ENCODE data around the gene GFOD2. TPM values are rescaled to one million over a fixed set of nuclear protein-coding genes. Genes with fewer than 3 reads are reported as not detected.

The GFOD2 gene
- total RNA-seq, 4 donors from 2014 or later: 9.1 to 24.2 (median 20.8) TPM

DNA sequence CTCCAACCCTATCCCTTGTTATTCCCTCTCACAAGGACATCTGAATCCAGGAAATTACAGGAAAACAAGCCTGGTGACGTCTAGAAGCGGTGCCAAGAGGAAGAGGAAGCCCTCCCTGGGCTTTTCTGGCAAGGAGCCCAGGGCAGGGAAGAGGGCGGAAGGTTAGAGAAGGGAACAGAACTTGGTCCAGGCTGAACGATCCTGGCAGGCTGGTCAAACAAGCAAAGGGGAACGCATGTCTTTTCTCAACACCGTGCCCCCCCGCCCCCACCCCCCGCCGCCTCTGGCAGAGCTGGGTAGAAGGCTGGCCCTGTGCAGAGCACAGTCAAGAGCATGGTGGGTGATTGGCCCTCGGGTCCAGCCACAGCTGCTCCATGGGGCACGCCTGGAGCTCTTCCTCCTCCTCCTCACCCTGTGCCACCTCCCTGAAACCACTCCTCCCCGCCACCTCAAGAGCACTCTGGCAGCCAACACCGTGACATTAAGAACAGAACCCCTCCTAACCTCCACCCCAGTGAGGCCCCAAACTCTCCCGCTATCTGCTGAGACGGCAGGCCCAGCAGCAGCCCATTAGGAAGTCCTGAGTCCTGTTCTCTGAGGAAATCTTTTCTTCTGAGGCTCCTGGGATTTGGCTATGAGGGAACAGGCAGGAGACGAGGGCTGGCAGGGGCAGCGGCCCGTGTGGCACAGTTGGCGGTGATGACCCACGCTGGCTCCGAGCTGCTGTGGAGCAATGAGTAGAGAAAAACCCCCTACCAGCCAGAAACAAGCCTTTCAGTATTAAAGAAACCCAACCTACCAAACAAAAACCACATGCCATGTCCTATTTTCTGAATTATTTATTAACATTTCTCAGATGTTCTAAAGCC is 45.2 kb downstream of the GFOD2 start:
- Histone ChIP-seq H3K4me1 (peaks cover 25 to 44% (median 32%) of the 10 kb centered on the region in 4 donors), H3K9me3 (no peaks in the 10 kb centered on the region), H3K36me3 (peaks cover 0 to 14% (median 10%) of the 10 kb centered on the region in 4 donors), H3K4me3 (no peak overlapping the region), H3K27me3 (no peaks in the 10 kb centered on the region), H3K27ac (replicated peaks in 1 of 4) (peak overlapping the region; percentile 44 to 80 (median 64))
- intact Hi-C loops (cut with DNase I): no loop called here
- TF ChIP-seq POLR2A (IDR thresholded peaks at IDR 0.05; ENCODE audit: low read depth) (no peak), POLR2AphosphoS5 (IDR thresholded peaks at IDR 0.05) (peak; percentile 41 to 50), EP300 (IDR thresholded peaks at IDR 0.05) (no peak)
- WGBS: 62% methylated on average over 15 of the region's 21 CpGs
- no peak for DNase-seq (ENCODE audit: extremely low spot score)

DNA sequence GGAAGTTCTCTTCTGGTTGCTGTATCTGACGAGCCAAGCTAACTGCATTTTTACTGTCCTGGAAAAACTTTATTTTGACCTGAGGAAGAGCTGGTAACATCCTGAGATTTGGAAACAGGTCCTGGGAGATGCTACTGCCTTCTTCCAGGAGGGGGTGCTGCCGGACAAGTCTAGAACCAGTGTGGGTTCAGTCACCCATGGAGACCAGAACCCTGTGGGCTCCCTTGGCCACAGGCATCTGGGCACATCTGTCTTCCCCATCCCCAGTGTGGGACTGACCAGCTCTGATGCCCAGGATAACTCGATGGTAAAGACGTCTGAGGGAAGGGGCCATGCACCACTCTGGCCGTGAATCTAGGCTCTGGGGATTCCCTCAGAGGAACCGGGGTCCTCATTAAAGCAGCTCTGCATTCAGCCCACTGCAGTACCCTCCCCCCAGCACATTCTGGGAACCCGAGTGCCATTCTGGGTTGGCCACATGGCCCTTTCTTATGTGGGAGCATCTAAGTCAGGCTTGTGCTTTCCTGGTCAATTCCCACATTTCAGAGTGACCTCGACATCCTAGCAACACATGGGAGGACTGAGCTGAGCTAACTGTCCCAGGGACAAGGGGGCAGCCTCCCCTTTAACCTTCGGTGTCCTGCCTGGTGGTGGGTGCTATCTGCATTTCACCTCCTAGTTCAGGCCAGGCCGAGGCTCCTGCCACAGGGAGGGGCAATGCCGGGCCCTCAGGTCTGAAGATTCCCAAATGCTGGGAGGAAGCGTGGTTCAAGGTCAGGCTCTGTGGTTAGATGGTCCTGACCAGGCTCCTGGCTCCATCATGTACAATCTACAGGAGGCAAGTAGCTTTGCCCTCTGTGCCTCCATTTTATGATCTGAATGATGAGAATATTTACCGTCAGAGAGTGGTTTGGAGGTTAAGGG is 46.1 kb downstream of the GFOD2 start:
- Histone ChIP-seq H3K9me3 (no peaks in the 10 kb centered on the region), H3K36me3 (peaks cover 0 to 14% (median 10%) of the 10 kb centered on the region in 4 donors), H3K27ac (replicated peaks in 1 of 4) (peak overlapping the region; percentile 44 to 80 (median 64)), H3K27me3 (no peaks in the 10 kb centered on the region), H3K4me3 (no peak overlapping the region), H3K4me1 (peaks cover 30 to 48% (median 32%) of the 10 kb centered on the region in 4 donors)
- WGBS: 50% methylated on average over 13 of the region's 13 CpGs
- no peak for TF ChIP-seq POLR2A (IDR thresholded peaks at IDR 0.05; ENCODE audit: low read depth)
- TF ChIP-seq, protein P1, sequence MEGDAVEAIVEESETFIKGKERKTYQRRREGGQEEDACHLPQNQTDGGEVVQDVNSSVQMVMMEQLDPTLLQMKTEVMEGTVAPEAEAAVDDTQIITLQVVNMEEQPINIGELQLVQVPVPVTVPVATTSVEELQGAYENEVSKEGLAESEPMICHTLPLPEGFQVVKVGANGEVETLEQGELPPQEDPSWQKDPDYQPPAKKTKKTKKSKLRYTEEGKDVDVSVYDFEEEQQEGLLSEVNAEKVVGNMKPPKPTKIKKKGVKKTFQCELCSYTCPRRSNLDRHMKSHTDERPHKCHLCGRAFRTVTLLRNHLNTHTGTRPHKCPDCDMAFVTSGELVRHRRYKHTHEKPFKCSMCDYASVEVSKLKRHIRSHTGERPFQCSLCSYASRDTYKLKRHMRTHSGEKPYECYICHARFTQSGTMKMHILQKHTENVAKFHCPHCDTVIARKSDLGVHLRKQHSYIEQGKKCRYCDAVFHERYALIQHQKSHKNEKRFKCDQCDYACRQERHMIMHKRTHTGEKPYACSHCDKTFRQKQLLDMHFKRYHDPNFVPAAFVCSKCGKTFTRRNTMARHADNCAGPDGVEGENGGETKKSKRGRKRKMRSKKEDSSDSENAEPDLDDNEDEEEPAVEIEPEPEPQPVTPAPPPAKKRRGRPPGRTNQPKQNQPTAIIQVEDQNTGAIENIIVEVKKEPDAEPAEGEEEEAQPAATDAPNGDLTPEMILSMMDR (IDR thresholded peaks at IDR 0.05): peak; percentile 51 to 70 (median 60)
- intact Hi-C loops (cut with DNase I): no loop called here
- DNase-seq (ENCODE audit: extremely low spot score): no peak

DNA sequence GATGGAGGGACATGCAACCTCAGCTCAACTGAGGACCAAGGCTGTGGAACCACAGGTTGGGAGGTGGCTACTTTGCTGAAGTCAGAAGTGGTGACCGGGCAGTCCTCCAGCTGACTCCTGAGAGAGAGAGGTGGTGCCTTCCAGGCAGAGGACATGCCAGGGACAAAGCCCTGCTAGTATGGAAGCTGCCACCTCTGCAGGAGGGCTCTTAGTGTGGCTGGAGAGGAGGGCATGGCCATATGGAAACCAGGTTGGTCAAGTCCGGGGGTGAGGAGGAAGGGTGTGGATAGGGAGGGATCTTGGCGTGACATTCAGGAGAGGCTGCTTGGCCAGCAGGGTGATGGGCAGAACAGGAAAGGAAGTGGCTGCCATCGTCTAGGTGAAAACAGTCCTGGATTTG is 46.8 kb downstream of the GFOD2 start:
- peaks cover 37 to 55% (median 39%) of the 10 kb centered on the region in 4 donors for H3K4me1 ChIP-seq

DNA sequence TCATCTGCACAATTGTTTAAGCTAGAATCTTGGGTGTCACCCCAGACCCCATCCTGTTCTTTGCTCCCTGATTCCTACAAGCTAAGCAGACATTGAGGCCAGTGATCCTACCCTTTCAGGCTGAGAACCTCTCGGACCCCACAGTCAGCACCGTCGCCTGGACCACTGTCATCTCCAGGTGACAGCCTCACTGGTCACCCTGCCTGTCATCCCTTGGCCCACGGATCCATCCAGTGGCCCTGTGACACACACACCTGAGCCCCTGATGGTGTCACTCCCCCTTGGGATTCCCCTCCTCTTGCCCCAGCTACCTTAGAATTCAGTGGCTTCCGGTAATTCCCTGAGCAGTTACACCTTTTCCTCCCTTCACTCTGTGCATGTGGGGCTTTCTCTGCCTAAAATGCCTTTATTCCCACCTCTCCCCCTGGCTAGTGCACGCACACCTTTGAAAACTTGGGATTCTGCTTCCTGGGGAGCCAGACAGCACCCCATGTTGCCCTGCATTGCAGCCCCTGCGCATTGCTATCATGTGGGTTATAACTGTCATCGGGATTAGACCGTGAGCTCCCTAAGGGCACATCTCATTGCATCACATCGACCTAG is 49.5 kb downstream of the GFOD2 start:
- Histone ChIP-seq H3K27ac (replicated peaks in 1 of 4) (no peak overlapping the region), H3K36me3 (peaks cover 0 to 5% (median under 1%) of the 10 kb centered on the region in 4 donors), H3K4me3 (no peak overlapping the region), H3K27me3 (no peaks in the 10 kb centered on the region), H3K4me1 (peaks cover 51 to 59% (median 55%) of the 10 kb centered on the region in 4 donors), H3K9me3 (no peaks in the 10 kb centered on the region)
- TF ChIP-seq, protein P1 (IDR thresholded peaks at IDR 0.05): no peak
- no peak for TF ChIP-seq POLR2A (IDR thresholded peaks at IDR 0.05; ENCODE audit: low read depth)
- TF ChIP-seq POLR2AphosphoS5 (IDR thresholded peaks at IDR 0.05): no peak
- no peak for TF ChIP-seq EP300 (IDR thresholded peaks at IDR 0.05)
- intact Hi-C loops (cut with DNase I): loop anchor here (2.0 kb wide), 1 partner anchor 149 kb away; no protein-coding TSS in a partner anchor
- DNase-seq (ENCODE audit: extremely low spot score): no peak
- 84% methylated on average over 8 of the region's 10 CpGs for WGBS

More for the DNA sequence above, 46.8 kb downstream of the GFOD2 start:
- 40% methylated on average over 4 of the region's 4 CpGs for WGBS
- DNase-seq (ENCODE audit: extremely low spot score): no peak
- H3K4me3 ChIP-seq: no peak overlapping the region
- intact Hi-C loops (cut with DNase I): no loop called here
- peaks cover 0 to 11% (median 9%) of the 10 kb centered on the region in 4 donors for H3K36me3 ChIP-seq
- no peak for TF ChIP-seq POLR2A (IDR thresholded peaks at IDR 0.05; ENCODE audit: low read depth)
- TF ChIP-seq POLR2AphosphoS5 (IDR thresholded peaks at IDR 0.05): no peak
- TF ChIP-seq EP300 (IDR thresholded peaks at IDR 0.05): no peak
- TF ChIP-seq, protein P1 (IDR thresholded peaks at IDR 0.05): no peak
- H3K27me3 ChIP-seq: no peaks in the 10 kb centered on the region
- H3K27ac ChIP-seq (replicated peaks in 1 of 4): peak overlapping the region in 1 of 4 donors; percentile 80
- H3K9me3 ChIP-seq: no peaks in the 10 kb centered on the region
